H9 (cell line): Measurements from ENCODE around the gene TCERG1L. TPM values are rescaled to one million over a fixed set of nuclear protein-coding genes. Genes with fewer than 3 reads are reported as not detected.
A peak's percentile ranks its signal among the peaks of the same experiment; 100 is the strongest.

Source experiments
- DNase-seq: peaks from one replicate; pipeline ENCODE4 v3.0.0-alpha.2; 2017
- H2AFZ ChIP-seq: one replicate; pipeline ENCODE4 v1.6.1; 2013; ENCODE audit warnings: mild to moderate bottlenecking, low read length, control low read depth, moderate library complexity
- H2AK5ac ChIP-seq: 2 replicates; pipeline ENCODE4 v1.6.1; 2013; ENCODE audit warnings: low read length, control low read depth, mixed read lengths; ENCODE audit not compliant: insufficient read length
- H2BK120ac ChIP-seq: one replicate; pipeline ENCODE4 v1.6.1; 2013; ENCODE audit warnings: low read depth, mild to moderate bottlenecking, low read length, control low read depth, inconsistent platforms; ENCODE audit not compliant: poor library complexity, severe bottlenecking
- H2BK12ac ChIP-seq: 2 replicates; pipeline ENCODE4 v1.6.1; 2013; ENCODE audit warnings: low read length, control low read depth, mixed read lengths, low read depth; ENCODE audit not compliant: insufficient read length
- H2BK15ac ChIP-seq: 2 replicates; pipeline ENCODE4 v1.6.1; 2013; ENCODE audit warnings: low read depth, low read length, control low read depth
- H2BK20ac ChIP-seq: one replicate; pipeline ENCODE4 v1.6.1; 2013; ENCODE audit warnings: low read depth, mild to moderate bottlenecking, low read length, control low read depth, inconsistent platforms; ENCODE audit not compliant: poor library complexity, severe bottlenecking
- H2BK5ac ChIP-seq: 2 replicates; pipeline ENCODE4 v1.6.1; 2013; ENCODE audit warnings: low read length, control low read depth, mixed read lengths; ENCODE audit not compliant: insufficient read length
- H3K14ac ChIP-seq: 2 replicates; pipeline ENCODE4 v1.6.1; 2013; ENCODE audit warnings: low read length, control low read depth; ENCODE audit not compliant: insufficient read depth
- H3K18ac ChIP-seq: 2 replicates; pipeline ENCODE4 v1.6.1; 2013; ENCODE audit warnings: low read depth, mild to moderate bottlenecking, mixed read lengths, low read length, control low read depth; ENCODE audit not compliant: insufficient read length
- H3K23ac ChIP-seq: 2 replicates; pipeline ENCODE4 v1.6.1; 2013; ENCODE audit warnings: low read length, control low read depth, mixed read lengths, low read depth; ENCODE audit not compliant: insufficient read length
- H3K23me2 ChIP-seq: 2 replicates; pipeline ENCODE4 v1.6.1; 2013; ENCODE audit warnings: low read depth, mild to moderate bottlenecking, mixed read lengths, low read length, control low read depth; ENCODE audit not compliant: insufficient read length, poor library complexity, severe bottlenecking
- H3K27ac ChIP-seq: 2 replicates; pipeline ENCODE4 v1.5.1; 2013; ENCODE audit warnings: low read length, control low read depth, mixed read lengths, low read depth; ENCODE audit not compliant: insufficient read length
- H3K27me3 ChIP-seq: 2 replicates; pipeline ENCODE4 v1.6.1; 2013; ENCODE audit warnings: low read length, control low read depth, inconsistent platforms; ENCODE audit not compliant: insufficient read depth
- H3K4ac ChIP-seq: 2 replicates; pipeline ENCODE4 v1.6.1; 2013; ENCODE audit warnings: low read depth, mild to moderate bottlenecking, control low read depth, inconsistent platforms, low read length, moderate library complexity
- H3K4me1 ChIP-seq: 2 replicates; pipeline ENCODE4 v1.6.1; 2013; ENCODE audit warnings: low read length, control low read depth, inconsistent platforms; ENCODE audit not compliant: insufficient read depth
- H3K4me2 ChIP-seq: 2 replicates; pipeline ENCODE4 v1.6.1; 2013; ENCODE audit warnings: low read length, control low read depth, mixed read lengths; ENCODE audit not compliant: insufficient read length, insufficient read depth
- H3K56ac ChIP-seq: 2 replicates; pipeline ENCODE4 v1.6.1; 2013; ENCODE audit warnings: low read depth, mild to moderate bottlenecking, mixed read lengths, low read length, control low read depth; ENCODE audit not compliant: insufficient read length
- H3K79me1 ChIP-seq: 2 replicates; pipeline ENCODE4 v1.6.1; 2013; ENCODE audit warnings: low read depth, mild to moderate bottlenecking, moderate library complexity, low read length, control low read depth, inconsistent platforms; ENCODE audit not compliant: insufficient read depth, poor library complexity, severe bottlenecking
- H3K79me2 ChIP-seq: 2 replicates; pipeline ENCODE4 v1.6.1; 2013; ENCODE audit warnings: low read length, control low read depth, inconsistent platforms; ENCODE audit not compliant: insufficient read depth
- H3K9ac ChIP-seq: 2 replicates; pipeline ENCODE4 v1.6.1; 2013; ENCODE audit warnings: low read length, control low read depth, mixed read lengths; ENCODE audit not compliant: insufficient read length; ENCODE audit errors: extremely low read depth
- H3K9me3 ChIP-seq: one replicate; pipeline ENCODE4 v1.6.1; 2013; ENCODE audit warnings: low read depth, low read length, inconsistent platforms; ENCODE audit not compliant: control insufficient read depth
- H3T11ph ChIP-seq: one replicate; pipeline ENCODE4 v1.6.1; 2013; ENCODE audit warnings: mild to moderate bottlenecking, low read length, control low read depth, inconsistent platforms
- H4K20me1 ChIP-seq: one replicate; pipeline ENCODE4 v1.6.1; 2013; ENCODE audit not compliant: control insufficient read depth, insufficient read length, insufficient read depth
- H4K5ac ChIP-seq: 2 replicates; pipeline ENCODE4 v1.6.1; 2013; ENCODE audit warnings: low read depth, mild to moderate bottlenecking, mixed read lengths, low read length, control low read depth; ENCODE audit not compliant: insufficient read length
- H4K8ac ChIP-seq: replicated peaks from 2 replicates; pipeline ENCODE4 v1.6.1; 2013; ENCODE audit warnings: low read length, control low read depth, mixed read lengths, low read depth; ENCODE audit not compliant: insufficient read length
- H4K91ac ChIP-seq: 2 replicates; pipeline ENCODE4 v1.6.1; 2013; ENCODE audit warnings: low read depth, mild to moderate bottlenecking, moderate library complexity, mixed read lengths, low read length, control low read depth; ENCODE audit not compliant: insufficient read length
- H3K27ac Mint-ChIP-seq, 3 experiments: 2 replicates in 2 of 3; 3 replicates in 1 of 3; pipeline ENCODE4 v1.8.0; 2020 to 2021; ENCODE audit warnings: mixed read lengths in 3 of 3, mild to moderate bottlenecking in 1 of 3, moderate library complexity in 1 of 3
- H3K27me3 Mint-ChIP-seq: 2 replicates; pipeline ENCODE4 v1.8.0; 2021; ENCODE audit warnings: low read depth, mild to moderate bottlenecking, moderate library complexity, mixed read lengths
- H3K36me3 Mint-ChIP-seq, 3 experiments: 2 replicates in 2 of 3; 3 replicates in 1 of 3; pipeline ENCODE4 v1.8.0; 2020 to 2021; ENCODE audit warnings: low read depth in 3 of 3, mixed read lengths in 3 of 3; ENCODE audit not compliant: insufficient read depth in 1 of 3
- H3K4me1 Mint-ChIP-seq, 2 experiments: 2 replicates each; pipeline ENCODE4 v1.8.0; 2020; ENCODE audit warnings: mixed read lengths in 2 of 2
- H3K4me3 Mint-ChIP-seq, 2 experiments: 2 replicates in 1 of 2; 3 replicates in 1 of 2; pipeline ENCODE4 v1.8.0; 2020 to 2021; ENCODE audit warnings: mild to moderate bottlenecking in 2 of 2, mixed read lengths in 2 of 2, moderate library complexity in 1 of 2
- H3K9me3 Mint-ChIP-seq, 2 experiments: 2 replicates in 1 of 2; 3 replicates in 1 of 2; pipeline ENCODE4 v1.8.0; 2020; ENCODE audit warnings: mild to moderate bottlenecking in 2 of 2, mixed read lengths in 2 of 2, moderate library complexity in 1 of 2
- CTCF ChIP-seq: fragments of 200-600 bp; sonication (generic); conservative IDR thresholded peaks from 3 replicates; pipeline ENCODE4 v1.8.0; 2021; ENCODE audit warnings: antibody characterized with exemption, mild to moderate bottlenecking
- WGBS: extraction: QIAGEN DNeasy Blood & Tissue Kit; methylation state at CpG from one replicate; pipeline ENCODE4 v1.1.7; 2013; ENCODE audit warnings: missing lambda C conversion rate, low lambda C conversion rate, mixed read lengths; ENCODE audit not compliant: insufficient read length; ENCODE audit errors: extremely low coverage; 5-methylcytosine and 5-hydroxymethylcytosine counted together
- total RNA-seq: library from RNA; stranded (reverse); gene quantifications from 2 replicates; pipeline ENCODE4 v1.2.1, GENCODE V29; 2021

Gene TCERG1L
- total RNA-seq, 1 experiment from 2014 or later: 3.3 TPM

GRCh38 chr10:131048606-131049005 lies 262.9 kb downstream of the TCERG1L start:
- H3K14ac ChIP-seq: no peak overlapping the region
- H2BK15ac ChIP-seq: no peak overlapping the region
- no peak overlapping the region for H2BK5ac ChIP-seq
- peaks cover 15% of the 10 kb centered on the region for H3K4me1 ChIP-seq
- H3K27ac Mint-ChIP-seq: peak overlapping the region; percentile 86 to 98 (median 89)
- no peaks in the 10 kb centered on the region for H3K79me1 ChIP-seq
- peaks cover 36 to 49% (median 46%) of the 10 kb centered on the region in 3 experiments for H3K36me3 Mint-ChIP-seq
- no peaks in the 10 kb centered on the region for H3K27me3 ChIP-seq
- peaks cover 28% of the 10 kb centered on the region for H3K9me3 ChIP-seq
- no peak overlapping the region for H3T11ph ChIP-seq
- H3K9me3 Mint-ChIP-seq: peaks cover 46 to 70% of the 10 kb centered on the region in 2 experiments
- H3K4me1 Mint-ChIP-seq: peaks cover 27 to 43% of the 10 kb centered on the region in 2 experiments
- no peak for TF ChIP-seq CTCF
- H4K5ac ChIP-seq: no peak overlapping the region
- peak overlapping the region; percentile 29 to 43; a peak in 3 of 5 replicates for H3K4me3 Mint-ChIP-seq
- no peak overlapping the region for H3K9ac ChIP-seq
- no peak overlapping the region for H4K8ac ChIP-seq
- peaks cover 14% of the 10 kb centered on the region for H3K27me3 Mint-ChIP-seq
- no peak overlapping the region for H2BK12ac ChIP-seq
- H3K23me2 ChIP-seq: no peaks in the 10 kb centered on the region
- no peak overlapping the region for H4K91ac ChIP-seq
- no peak overlapping the region for H2AFZ ChIP-seq
- H3K27ac ChIP-seq: peak overlapping the region; percentile 59
- H3K18ac ChIP-seq: peak overlapping the region; percentile 28
- no peaks in the 10 kb centered on the region for H3K79me2 ChIP-seq
- WGBS: no CpG with 5 or more reads among the region's 12 CpGs
- peak; percentile 64 for DNase-seq
- peak overlapping the region; percentile 36 for H3K4me2 ChIP-seq
- H4K20me1 ChIP-seq: no peaks in the 10 kb centered on the region
- H3K56ac ChIP-seq: no peak overlapping the region
- H2BK120ac ChIP-seq: no peak overlapping the region
- no peak overlapping the region for H2BK20ac ChIP-seq
- H3K4ac ChIP-seq: no peak overlapping the region
- no peak overlapping the region for H2AK5ac ChIP-seq
- H3K23ac ChIP-seq: no peak overlapping the region
